Measurements from ENCODE around the gene WDR47.

DNA sequence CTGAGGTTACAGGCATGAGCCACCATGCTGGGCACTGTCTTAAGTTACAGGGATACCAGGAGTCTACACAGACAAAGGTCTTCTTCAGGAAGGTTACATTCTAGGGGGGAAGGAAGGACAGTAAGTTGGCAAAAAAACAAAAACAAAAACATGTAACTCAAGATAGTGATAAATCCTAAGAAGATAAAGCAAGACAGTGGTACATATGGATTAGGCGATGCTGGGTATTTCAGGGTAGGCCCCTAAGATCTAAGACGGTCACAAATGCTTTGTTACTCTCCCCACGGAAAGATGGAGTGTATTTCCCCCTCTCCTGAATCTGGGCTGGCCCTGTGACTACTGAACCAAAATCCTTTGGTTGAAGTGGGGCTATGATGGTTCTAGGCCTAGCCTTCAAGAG is 86.8 kb downstream of the WDR47 start:
- TF ChIP-seq EZH2 (IDR thresholded peaks at IDR 0.05; ENCODE audit: insufficient read depth, poor library complexity, severe bottlenecking) (no peak), EZH2phosphoT487 (IDR thresholded peaks at IDR 0.05; ENCODE audit: insufficient read depth, low read depth) (no peak)

Measured in GM23248 (cell line).